ENCODE results near the gene PSMB4.

Gene PSMB4

DNA sequence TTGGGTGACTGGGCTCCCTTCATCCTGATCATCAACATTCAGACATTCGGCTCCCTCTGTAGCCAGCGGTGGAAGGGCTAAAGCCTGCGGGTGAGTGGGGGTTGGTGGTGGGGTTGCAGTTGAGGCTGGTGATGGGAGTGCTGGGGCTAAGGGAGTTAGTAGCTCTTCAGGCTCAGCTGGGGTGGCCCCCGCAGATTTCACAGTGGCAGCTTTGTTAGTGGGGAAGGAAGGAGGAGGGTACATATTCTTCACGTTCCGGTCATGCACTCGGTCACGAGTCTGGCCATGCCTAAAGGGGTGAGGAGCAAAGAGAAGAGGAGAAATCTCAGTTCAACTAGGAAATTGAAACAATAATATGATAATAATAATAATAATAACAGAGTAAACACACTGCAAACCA is 6.8 kb downstream of the PSMB4 start:
- no peak overlapping the region for H3K27ac ChIP-seq
- no peak for TF ChIP-seq ZFX (IDR thresholded peaks at IDR 0.05; ENCODE audit: borderline replicate concordance)
- no peak for TF ChIP-seq CTCF (IDR thresholded peaks at IDR 0.05)

- TF ChIP-seq ZFX (IDR thresholded peaks at IDR 0.05; ENCODE audit: borderline replicate concordance) (no peak), CTCF (IDR thresholded peaks at IDR 0.05) (no peak)
Observed at GRCh38 chr1:151407304-151407703, 7.9 kb downstream of the PSMB4 start.

GRCh38 chr1:151408891-151409290 is 9.5 kb downstream of the PSMB4 start:
- H3K27ac ChIP-seq = no peak overlapping the region
- no peak for TF ChIP-seq CTCF (IDR thresholded peaks at IDR 0.05)
- no peak for TF ChIP-seq ZFX (IDR thresholded peaks at IDR 0.05; ENCODE audit: borderline replicate concordance)

More at GRCh38 chr1:151407304-151407703, 7.9 kb downstream of the PSMB4 start:
- H3K27ac ChIP-seq = no peak overlapping the region

GRCh38 chr1:151411884-151412283 is 12.5 kb downstream of the PSMB4 start:
- no peak for TF ChIP-seq ZFX (IDR thresholded peaks at IDR 0.05; ENCODE audit: borderline replicate concordance)
- TF ChIP-seq CTCF (IDR thresholded peaks at IDR 0.05) = no peak
- H3K27ac ChIP-seq = no peak overlapping the region

- no peak overlapping the region for H3K27ac ChIP-seq
- TF ChIP-seq ZFX (IDR thresholded peaks at IDR 0.05; ENCODE audit: borderline replicate concordance) (no peak), CTCF (IDR thresholded peaks at IDR 0.05) (no peak)
Observed at GRCh38 chr1:151416231-151416630, 16.9 kb downstream of the PSMB4 start.

DNA sequence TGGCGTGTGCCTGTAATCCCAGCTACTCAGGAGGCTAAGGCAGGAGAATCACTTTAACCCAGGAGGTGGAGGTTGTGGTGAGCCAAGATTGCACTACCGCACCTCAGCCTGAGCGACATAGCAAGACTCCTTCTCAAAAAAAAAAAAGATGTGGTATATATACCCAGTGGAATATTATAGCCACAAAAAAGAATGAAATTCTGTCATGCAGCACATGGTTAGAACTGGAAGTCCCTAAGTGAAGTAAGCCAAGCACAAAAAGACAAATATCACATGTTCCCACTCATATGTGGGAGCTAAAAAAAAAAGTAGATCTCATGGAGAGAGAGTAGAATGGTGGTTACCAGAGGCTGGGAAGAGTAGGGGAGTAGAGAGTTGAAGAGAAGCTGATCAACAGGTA is 18.7 kb downstream of the PSMB4 start:
- TF ChIP-seq ZFX (IDR thresholded peaks at IDR 0.05; ENCODE audit: borderline replicate concordance) (no peak), CTCF (IDR thresholded peaks at IDR 0.05) (no peak)
- no peak overlapping the region for H3K27ac ChIP-seq

- TF ChIP-seq ZFX (IDR thresholded peaks at IDR 0.05; ENCODE audit: borderline replicate concordance) (no peak), CTCF (IDR thresholded peaks at IDR 0.05) (no peak)
- no peak overlapping the region for H3K27ac ChIP-seq
Observed at GRCh38 chr1:151419819-151420218, 20.4 kb downstream of the PSMB4 start.
